ENCODE results near the gene TMEM201.

The TMEM201 gene

DNA sequence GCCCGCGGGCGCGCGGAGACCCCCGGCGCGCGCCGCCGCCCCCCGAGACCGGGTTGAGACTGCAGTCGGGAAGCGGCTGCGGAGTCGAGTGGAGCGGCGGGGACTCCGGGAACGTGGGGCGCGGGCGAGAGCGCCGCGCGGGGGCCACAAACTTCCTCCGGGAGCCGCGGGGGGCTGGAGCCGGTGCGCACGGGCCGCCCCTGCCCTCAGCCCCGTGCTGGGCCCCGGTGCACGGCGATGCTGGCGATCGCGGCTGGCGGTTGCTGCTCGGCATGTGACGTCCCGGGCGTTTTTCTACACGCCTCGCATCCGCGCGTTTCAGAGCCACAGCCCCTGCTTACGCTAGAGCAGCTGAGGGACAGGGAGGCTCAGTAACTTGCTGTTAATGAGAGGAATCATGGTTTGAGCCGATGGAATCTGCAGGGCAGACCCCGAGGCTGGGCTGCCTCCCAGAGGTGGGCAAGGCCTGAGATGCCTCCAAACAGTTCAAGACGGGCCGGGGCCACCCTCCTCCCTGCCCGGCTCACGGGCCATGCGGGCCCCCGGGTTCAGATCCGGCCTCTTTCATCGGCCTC lies 520 bp downstream of the TMEM201 start:
- TF ChIP-seq, protein P1, sequence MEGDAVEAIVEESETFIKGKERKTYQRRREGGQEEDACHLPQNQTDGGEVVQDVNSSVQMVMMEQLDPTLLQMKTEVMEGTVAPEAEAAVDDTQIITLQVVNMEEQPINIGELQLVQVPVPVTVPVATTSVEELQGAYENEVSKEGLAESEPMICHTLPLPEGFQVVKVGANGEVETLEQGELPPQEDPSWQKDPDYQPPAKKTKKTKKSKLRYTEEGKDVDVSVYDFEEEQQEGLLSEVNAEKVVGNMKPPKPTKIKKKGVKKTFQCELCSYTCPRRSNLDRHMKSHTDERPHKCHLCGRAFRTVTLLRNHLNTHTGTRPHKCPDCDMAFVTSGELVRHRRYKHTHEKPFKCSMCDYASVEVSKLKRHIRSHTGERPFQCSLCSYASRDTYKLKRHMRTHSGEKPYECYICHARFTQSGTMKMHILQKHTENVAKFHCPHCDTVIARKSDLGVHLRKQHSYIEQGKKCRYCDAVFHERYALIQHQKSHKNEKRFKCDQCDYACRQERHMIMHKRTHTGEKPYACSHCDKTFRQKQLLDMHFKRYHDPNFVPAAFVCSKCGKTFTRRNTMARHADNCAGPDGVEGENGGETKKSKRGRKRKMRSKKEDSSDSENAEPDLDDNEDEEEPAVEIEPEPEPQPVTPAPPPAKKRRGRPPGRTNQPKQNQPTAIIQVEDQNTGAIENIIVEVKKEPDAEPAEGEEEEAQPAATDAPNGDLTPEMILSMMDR (IDR thresholded peaks at IDR 0.05; ENCODE audit: low read length), result no peak
- TF ChIP-seq EZH2phosphoT487 (IDR thresholded peaks at IDR 0.05; ENCODE audit: low read length), result no peak
- peak overlapping the region; percentile 84 for H3K4me2 ChIP-seq (ENCODE audit: low read depth, low read length)
- H3K9me3 ChIP-seq (replicated peaks; ENCODE audit: insufficient read depth, low read length), result no peaks in the 10 kb centered on the region
- H2AFZ ChIP-seq (ENCODE audit: low read length), result peak overlapping the region; percentile 67
- peak; percentile 51 for DNase-seq
- H3K4me3 ChIP-seq (ENCODE audit: low read length), result peak overlapping the region; percentile 97
- H4K20me1 ChIP-seq (ENCODE audit: insufficient read depth, low read length), result peaks cover 20% of the 10 kb centered on the region; the same call in 1 of the 2 replicates
- H3K27me3 ChIP-seq (replicated peaks; ENCODE audit: insufficient read depth, low read length), result no peaks in the 10 kb centered on the region
- H3K9ac ChIP-seq (ENCODE audit: low read length), result peak overlapping the region; percentile 86
- no peaks in the 10 kb centered on the region; the same call in 1 of the 2 replicates for H3F3A ChIP-seq (ENCODE audit: insufficient read depth, low read length)
- no peaks in the 10 kb centered on the region for H3K36me3 ChIP-seq (replicated peaks; ENCODE audit: insufficient read depth, low read length)
- peak overlapping the region; percentile 9; the same call in 1 of the 2 replicates for H3K27ac ChIP-seq (ENCODE audit: low read length)
- H3K9me2 ChIP-seq (replicated peaks; ENCODE audit: insufficient read depth, low read length), result no peaks in the 10 kb centered on the region
- peaks cover 6% of the 10 kb centered on the region; the same call in 1 of the 2 replicates for H3K4me1 ChIP-seq (ENCODE audit: low read length)
- H3K79me2 ChIP-seq (ENCODE audit: low read length), result peaks cover 52% of the 10 kb centered on the region

DNA sequence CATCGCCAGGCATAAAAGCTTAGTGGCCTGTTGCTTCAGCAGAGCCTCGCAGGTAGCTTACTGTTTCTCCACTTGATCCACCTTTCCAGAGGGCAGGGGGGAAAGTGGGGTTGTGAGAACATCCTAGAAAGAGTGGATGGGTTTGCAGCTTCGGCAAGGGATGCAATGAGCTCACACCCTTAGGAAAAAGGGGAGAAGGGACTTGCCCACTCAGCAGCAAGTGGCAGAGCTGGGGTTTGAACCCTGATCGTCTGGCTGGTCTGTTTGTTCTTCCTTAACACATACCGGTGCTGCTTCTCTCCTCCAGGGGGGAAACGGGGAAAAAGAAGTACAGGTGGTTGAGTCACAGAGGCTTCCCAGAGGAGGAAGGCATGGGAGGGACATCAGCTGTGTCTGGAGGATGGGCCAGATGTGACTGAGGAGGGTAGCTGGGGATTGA lies 1.0 kb downstream of the TMEM201 start:
- Histone ChIP-seq H3K9me3 (replicated peaks; ENCODE audit: insufficient read depth, low read length) (no peaks in the 10 kb centered on the region), H3K27ac (ENCODE audit: low read length) (peak overlapping the region; percentile 9; the same call in 1 of the 2 replicates), H3K4me3 (ENCODE audit: low read length) (peak overlapping the region; percentile 97), H3K4me1 (ENCODE audit: low read length) (peaks cover 6% of the 10 kb centered on the region; the same call in 1 of the 2 replicates), H3F3A (ENCODE audit: insufficient read depth, low read length) (no peaks in the 10 kb centered on the region; the same call in 1 of the 2 replicates), H4K20me1 (ENCODE audit: insufficient read depth, low read length) (peaks cover 24% of the 10 kb centered on the region; the same call in 1 of the 2 replicates), H3K4me2 (ENCODE audit: low read depth, low read length) (peak overlapping the region; percentile 84), H3K79me2 (ENCODE audit: low read length) (peaks cover 57% of the 10 kb centered on the region), H3K9ac (ENCODE audit: low read length) (peak overlapping the region; percentile 86), H3K27me3 (replicated peaks; ENCODE audit: insufficient read depth, low read length) (no peaks in the 10 kb centered on the region), H3K36me3 (replicated peaks; ENCODE audit: insufficient read depth, low read length) (no peaks in the 10 kb centered on the region), H2AFZ (ENCODE audit: low read length) (peak overlapping the region; percentile 67), H3K9me2 (replicated peaks; ENCODE audit: insufficient read depth, low read length) (no peaks in the 10 kb centered on the region)
- TF ChIP-seq, protein P1 (IDR thresholded peaks at IDR 0.05; ENCODE audit: low read length), result no peak
- no peak for TF ChIP-seq EZH2 (optimal IDR thresholded peaks at IDR 0.05; ENCODE audit: low read depth, low read length)
- no peak for TF ChIP-seq EZH2phosphoT487 (IDR thresholded peaks at IDR 0.05; ENCODE audit: low read length)
- DNase-seq, result no peak

DNA sequence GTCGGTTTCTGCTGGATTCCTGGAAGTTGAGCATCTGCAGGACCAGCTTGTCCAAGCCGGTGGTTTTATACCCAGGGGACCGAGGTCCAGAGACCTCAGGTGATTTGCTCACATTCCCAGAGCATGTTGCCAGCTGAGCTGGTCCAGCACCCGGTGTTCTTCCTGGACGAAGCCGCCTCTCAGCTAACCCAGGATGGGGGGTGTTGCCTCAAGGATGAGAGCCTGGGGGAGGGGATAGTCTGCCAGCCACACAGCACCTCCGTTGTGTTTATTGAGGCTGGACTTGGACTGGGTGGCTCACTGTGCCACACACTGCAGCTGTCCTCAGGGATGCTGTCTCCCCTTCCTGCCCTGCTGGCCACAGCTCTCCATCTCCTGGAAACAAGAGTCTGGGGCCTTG lies 1.5 kb downstream of the TMEM201 start:
- Histone ChIP-seq H3F3A (ENCODE audit: insufficient read depth, low read length) (no peaks in the 10 kb centered on the region; the same call in 1 of the 2 replicates), H3K79me2 (ENCODE audit: low read length) (peaks cover 62% of the 10 kb centered on the region), H3K4me3 (ENCODE audit: low read length) (peak overlapping the region; percentile 97), H3K9me2 (replicated peaks; ENCODE audit: insufficient read depth, low read length) (no peaks in the 10 kb centered on the region), H2AFZ (ENCODE audit: low read length) (no peak overlapping the region), H3K9me3 (replicated peaks; ENCODE audit: insufficient read depth, low read length) (no peaks in the 10 kb centered on the region), H3K36me3 (replicated peaks; ENCODE audit: insufficient read depth, low read length) (no peaks in the 10 kb centered on the region), H3K4me1 (ENCODE audit: low read length) (peaks cover 6% of the 10 kb centered on the region; the same call in 1 of the 2 replicates), H3K27ac (ENCODE audit: low read length) (no peak overlapping the region), H3K9ac (ENCODE audit: low read length) (peak overlapping the region; percentile 86; the same call in 1 of the 2 replicates), H4K20me1 (ENCODE audit: insufficient read depth, low read length) (peaks cover 25% of the 10 kb centered on the region; the same call in 1 of the 2 replicates), H3K27me3 (replicated peaks; ENCODE audit: insufficient read depth, low read length) (no peaks in the 10 kb centered on the region), H3K4me2 (ENCODE audit: low read depth, low read length) (peak overlapping the region; percentile 84)
- no peak for DNase-seq
- TF ChIP-seq EZH2 (optimal IDR thresholded peaks at IDR 0.05; ENCODE audit: low read depth, low read length) (no peak), EZH2phosphoT487 (IDR thresholded peaks at IDR 0.05; ENCODE audit: low read length) (no peak)
- TF ChIP-seq, protein P1 (IDR thresholded peaks at IDR 0.05; ENCODE audit: low read length), result no peak

Data from MM.1S (cell line).